Liver (tissue), 9 donors: ENCODE results near the gene ZNRF2. TPM values are rescaled to one million over a fixed set of nuclear protein-coding genes. Genes with fewer than 3 reads are reported as not detected.

Experiments
- DNase-seq: peaks from one replicate; pipeline ENCODE4 v3.0.0-alpha.2; 2017; ENCODE audit warnings: low spot score
- H3K27ac ChIP-seq, 2 donors: one replicate each; pipeline ENCODE4 v1.7.0; 2013; ENCODE audit warnings: inconsistent platforms in 2 of 2, low read length in 2 of 2, control low read depth in 1 of 2, low read depth in 1 of 2, mild to moderate bottlenecking in 1 of 2
- H3K27me3 ChIP-seq, 4 donors: one replicate each; pipeline versions ENCODE4 v1.6.1 to v1.7.0; 2013; ENCODE audit warnings: low read length in 3 of 4, inconsistent platforms in 1 of 4, mild to moderate bottlenecking in 1 of 4, moderate library complexity in 1 of 4; ENCODE audit not compliant: control insufficient read depth in 4 of 4, insufficient read depth in 4 of 4
- H3K36me3 ChIP-seq, 4 donors: one replicate each; pipeline versions ENCODE4 v1.6.1 to v1.7.0; 2013; ENCODE audit warnings: low read length in 3 of 4, mild to moderate bottlenecking in 3 of 4, low read depth in 1 of 4, moderate library complexity in 1 of 4; ENCODE audit not compliant: control insufficient read depth in 4 of 4, insufficient read depth in 3 of 4
- H3K4me1 ChIP-seq, 4 donors: one replicate each; pipeline versions ENCODE4 v1.6.1 to v1.7.0; 2013; ENCODE audit warnings: low read length in 3 of 4, mild to moderate bottlenecking in 3 of 4, moderate library complexity in 1 of 4; ENCODE audit not compliant: control insufficient read depth in 4 of 4, insufficient read depth in 4 of 4
- H3K4me3 ChIP-seq, 3 donors: one replicate each; pipeline versions ENCODE4 v1.6.1 to v1.7.0; 2013; ENCODE audit warnings: low read length in 3 of 3, control low read depth in 1 of 3, low read depth in 1 of 3, mild to moderate bottlenecking in 1 of 3
- H3K9ac ChIP-seq, 2 donors: one replicate each; pipeline ENCODE4 v1.7.0; 2013; ENCODE audit warnings: low read length in 2 of 2, mild to moderate bottlenecking in 2 of 2, moderate library complexity in 2 of 2, control low read depth in 1 of 2, low read depth in 1 of 2
- H3K9me3 ChIP-seq, 4 donors: one replicate each; pipeline versions ENCODE4 v1.6.1 to v1.7.0; 2013; ENCODE audit warnings: low read length in 3 of 4; ENCODE audit not compliant: control insufficient read depth in 4 of 4
- ATF3 ChIP-seq: IDR thresholded peaks from 2 replicates; pipeline ENCODE4 v1.6.1; 2016; ENCODE audit warnings: antibody characterized with exemption
- CTCF ChIP-seq: fragments of 150-350 bp; IDR thresholded peaks from 2 replicates; pipeline ENCODE4 v1.5.1; 2017; ENCODE audit warnings: improper control_type of control experiment, low read depth, low read length; ENCODE audit not compliant: missing input control
- EGR1 ChIP-seq, 2 donors: IDR thresholded peaks; 2 replicates each; pipeline ENCODE4 v1.6.1; 2016 to 2018; ENCODE audit warnings: antibody characterized with exemption in 2 of 2, low read depth in 2 of 2
- FOXA1 ChIP-seq: IDR thresholded peaks from 2 replicates; pipeline ENCODE4 v1.6.1; 2016; ENCODE audit warnings: antibody characterized with exemption
- FOXA2 ChIP-seq: IDR thresholded peaks from 2 replicates; pipeline ENCODE4 v1.6.1; 2016; ENCODE audit warnings: antibody characterized with exemption
- GABPA ChIP-seq, 2 donors: IDR thresholded peaks in 1 of 2; conservative IDR thresholded peaks in 1 of 2; 2 replicates each; pipeline ENCODE4 v1.6.1; 2016; ENCODE audit warnings: antibody characterized with exemption in 2 of 2, mild to moderate bottlenecking in 1 of 2, moderate library complexity in 1 of 2
- HNF4A ChIP-seq, 2 donors: conservative IDR thresholded peaks; 2 replicates each; pipeline ENCODE4 v1.6.1; 2016; ENCODE audit warnings: antibody characterized with exemption in 2 of 2, mild to moderate bottlenecking in 2 of 2
- HNF4G ChIP-seq: IDR thresholded peaks from 2 replicates; pipeline ENCODE4 v1.6.1; 2016; ENCODE audit warnings: antibody characterized with exemption
- JUND ChIP-seq, 2 donors: IDR thresholded peaks; 2 replicates each; pipeline ENCODE4 v1.6.1; 2016; ENCODE audit warnings: antibody characterized with exemption in 2 of 2
- MAX ChIP-seq: IDR thresholded peaks from 2 replicates; pipeline ENCODE4 v1.6.1; 2016; ENCODE audit warnings: antibody characterized with exemption
- NR2F2 ChIP-seq: IDR thresholded peaks from 2 replicates; pipeline ENCODE4 v1.6.1; 2016; ENCODE audit warnings: antibody characterized with exemption
- RAD21 ChIP-seq, 2 donors: IDR thresholded peaks; 2 replicates each; pipeline ENCODE4 v1.6.1; 2016; ENCODE audit warnings: antibody characterized with exemption in 2 of 2, mild to moderate bottlenecking in 2 of 2
- REST ChIP-seq: IDR thresholded peaks from 2 replicates; pipeline ENCODE4 v1.6.1; 2016; ENCODE audit warnings: antibody characterized with exemption, mild to moderate bottlenecking
- SP1 ChIP-seq: IDR thresholded peaks from 2 replicates; pipeline ENCODE4 v1.6.1; 2018; ENCODE audit warnings: antibody characterized with exemption, mild to moderate bottlenecking
- TAF1 ChIP-seq: conservative IDR thresholded peaks from 2 replicates; pipeline ENCODE4 v1.6.1; 2016; ENCODE audit warnings: antibody characterized with exemption, mild to moderate bottlenecking
- YY1 ChIP-seq: IDR thresholded peaks from 2 replicates; pipeline ENCODE4 v1.6.1; 2016; ENCODE audit warnings: antibody characterized with exemption, mild to moderate bottlenecking
- WGBS: extraction: QIAGEN DNeasy Blood & Tissue Kit; methylation state at CpG from one replicate; pipeline ENCODE4 v1.1.7; 2013; 5-methylcytosine and 5-hydroxymethylcytosine counted together
- polyA plus RNA-seq, 2 donors: library from polyadenylated mRNA; stranded (reverse) in 1 of 2; unstranded in 1 of 2; fragments of 200-250 nt in 1 of 2; fragments of >200 nt in 1 of 2; fragmentation: Nextera tagmentation in 1 of 2; extraction: Ambion mirVana in 1 of 2; gene quantifications; one replicate each; pipeline versions ENCODE4 v1.2.1 to v1.2.3, GENCODE V29; 2013 to 2015
- total RNA-seq, 2 donors: library from RNA; depleted of rRNA; stranded (reverse); fragments of >200 nt; gene quantifications; one replicate each; pipeline ENCODE4 v1.2.3, GENCODE V29; 2014
- donor health status: healthy.
- donor health status: healthy.
- donor health status: healthy.
- donor health status: healthy.
- donor health status: healthy.

The ZNRF2 gene
- total and polyA plus RNA-seq, 4 donors, result 6.9 to 30.0 (median 12.7) TPM

GRCh38 chr7:30273552-30273951 is 10.8 kb upstream of the ZNRF2 start:
- no peak for DNase-seq
- TF ChIP-seq MAX (no peak), TAF1 (no peak), ATF3 (no peak), RAD21 (IDR thresholded peaks at IDR 0.05) (no peak), NR2F2 (no peak), YY1 (no peak), HNF4A (conservative IDR thresholded peaks at IDR 0.05) (no peak), FOXA2 (no peak), REST (no peak), SP1 (no peak), JUND (IDR thresholded peaks at IDR 0.05) (no peak), GABPA (IDR thresholded peaks at IDR 0.05 in 1 of 2, conservative IDR thresholded peaks at IDR 0.05 in 1 of 2) (no peak), EGR1 (IDR thresholded peaks at IDR 0.05; ENCODE audit: low read depth in 2 of 2) (no peak)
- Histone ChIP-seq H3K27me3 (no peaks in the 10 kb centered on the region), H3K36me3 (no peaks in the 10 kb centered on the region), H3K9me3 (no peaks in the 10 kb centered on the region), H3K27ac (no peak overlapping the region), H3K4me1 (peaks cover 0 to 31% (median 25%) of the 10 kb centered on the region in 4 donors), H3K9ac (no peak overlapping the region), H3K4me3 (no peak overlapping the region)
- 68% methylated on average over 2 of the region's 2 CpGs for WGBS

GRCh38 chr7:30274641-30275040 is 9.8 kb upstream of the ZNRF2 start:
- WGBS, result 62% methylated on average over 3 of the region's 3 CpGs
- H3K9ac ChIP-seq, result no peak overlapping the region

More at GRCh38 chr7:30274641-30275040, 9.8 kb upstream of the ZNRF2 start:
- TF ChIP-seq SP1 (no peak), FOXA1 (no peak), EGR1 (IDR thresholded peaks at IDR 0.05; ENCODE audit: low read depth in 2 of 2) (no peak), GABPA (IDR thresholded peaks at IDR 0.05 in 1 of 2, conservative IDR thresholded peaks at IDR 0.05 in 1 of 2) (no peak), CTCF (no peak), HNF4G (no peak), REST (no peak), ATF3 (no peak), JUND (IDR thresholded peaks at IDR 0.05) (no peak), TAF1 (no peak), MAX (no peak)
- no peak for DNase-seq
- peak overlapping the region in 1 of 2 donors; percentile 10 for H3K27ac ChIP-seq
- no peaks in the 10 kb centered on the region for H3K27me3 ChIP-seq
- no peak overlapping the region for H3K4me3 ChIP-seq
- H3K9me3 ChIP-seq, result no peaks in the 10 kb centered on the region
- no peaks in the 10 kb centered on the region for H3K36me3 ChIP-seq
- H3K4me1 ChIP-seq, result peaks cover 0 to 40% (median 26%) of the 10 kb centered on the region in 4 donors
